Measurements from ENCODE around the gene GPR45. TPM values are rescaled to one million over a fixed set of nuclear protein-coding genes. Genes with fewer than 3 reads are reported as not detected.

The GPR45 gene
- total RNA-seq (not detected in 2 replicates), polyA plus RNA-seq (not detected in 2 replicates), polyA minus RNA-seq (not detected in 2 replicates), Bru-seq, nascent RNA (not detected), BruChase-seq, experiment 1, labeled RNA remaining after a 6-hour chase (not detected), BruChase-seq, experiment 2, labeled RNA remaining after a 2-hour chase (not detected)
- not detected in 2 replicates for polyA plus RNA-seq (2011; cell fraction: cytosol; rRNA removed)
- not detected in 2 replicates for polyA plus RNA-seq (2011; cell fraction: nucleus; rRNA removed)
- polyA plus RNA-seq (2012), result not detected in 2 replicates
- polyA minus RNA-seq (2011; cell fraction: cytosol; rRNA and poly(A)+ RNA removed), result not detected
- not detected in 2 replicates for polyA minus RNA-seq (2011; cell fraction: nucleus; rRNA and poly(A)+ RNA removed)
- long read RNA-seq, result 0 reads

DNA sequence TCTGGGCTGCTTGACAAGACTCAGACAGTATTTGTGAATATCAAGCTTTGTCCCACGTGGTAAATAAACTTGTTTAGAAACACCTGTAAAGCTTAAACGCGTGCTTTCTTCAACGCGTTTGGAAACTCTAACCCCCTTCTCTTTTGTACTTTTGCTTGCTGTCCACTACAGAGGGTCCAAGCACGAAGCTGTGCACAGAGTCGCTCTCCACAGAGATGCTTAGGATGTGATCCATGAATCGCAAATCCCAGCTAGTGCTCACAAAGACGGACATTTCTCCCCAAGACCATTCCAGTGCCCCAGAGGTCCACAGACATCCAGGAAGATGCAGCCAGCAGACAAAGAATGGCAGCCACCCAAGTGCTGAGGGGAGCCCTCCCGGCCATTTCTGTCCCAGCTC lies at the start of gene GPR45:
Gene GPR45 (plus strand): TSS at position 301 of the 400 bp plus-strand sequence. CDS start 116 bp downstream, outside the sequence.
- FAIRE-seq (no peak), DNase-seq (ENCODE audit: low read depth, low spot score) (no peak)
- Histone ChIP-seq H3K4me3 (replicated peaks in 1 of 3; ENCODE audit: insufficient read depth in 1 of 3, low read depth in 1 of 3, low read length in 3 of 3) (no peak within 1 kb of the TSS), H3K4me1 (ENCODE audit: control insufficient read depth, extremely low read depth, insufficient read depth, low read length) (no peaks in the 10 kb centered on the region), H3K9ac (replicated peaks; ENCODE audit: extremely low read depth, insufficient read depth, low read length) (no peak within 1 kb of the TSS), H3K9me1 (replicated peaks; ENCODE audit: control insufficient read depth, extremely low read depth, insufficient read depth, low read length) (no peaks in the 10 kb centered on the region), H4K20me1 (replicated peaks; ENCODE audit: control insufficient read depth, extremely low read depth, insufficient read depth, low read length) (no peaks in the 10 kb centered on the region), H3K27ac (ENCODE audit: insufficient read depth, low read depth, low read length) (no peak within 1 kb of the TSS), H3K9me3 (replicated peaks; ENCODE audit: control insufficient read depth, insufficient read depth, low read length) (no peaks in the 10 kb centered on the region), H2AFZ (ENCODE audit: low read depth, low read length) (no peak within 1 kb of the TSS), H3K36me3 (ENCODE audit: control insufficient read depth in 2 of 2, extremely low read depth in 1 of 2, insufficient read depth in 2 of 2, low read length in 2 of 2) (no peaks in the 10 kb centered on the region), H3K79me2 (ENCODE audit: control insufficient read depth, insufficient read depth, low read length) (no peaks in the 10 kb centered on the region), H3K4me2 (ENCODE audit: insufficient read depth, low read length) (no peak within 1 kb of the TSS), H3K27me3 (ENCODE audit: control insufficient read depth in 2 of 2, insufficient read depth in 2 of 2, low read length in 2 of 2) (peaks cover 2 to 7% of the 10 kb centered on the region in 2 experiments)
- POLR2A ChIA-PET, result no interaction called here
- TF ChIP-seq POLR2AphosphoS5 (IDR thresholded peaks at IDR 0.05; ENCODE audit: insufficient read depth, low read depth, low read length) (no peak), EZH2 (IDR thresholded peaks at IDR 0.05; ENCODE audit: borderline replicate concordance, low read depth, low read length, severe bottlenecking) (no peak), POLR2A (IDR thresholded peaks at IDR 0.05; ENCODE audit: low read depth, low read length) (no peak), FOS (IDR thresholded peaks at IDR 0.05; ENCODE audit: borderline replicate concordance, insufficient read depth, low read length) (no peak), JUN (IDR thresholded peaks at IDR 0.05; ENCODE audit: borderline replicate concordance, insufficient read depth, insufficient read length, low read depth) (no peak), CTCF (IDR thresholded peaks at IDR 0.05; ENCODE audit: extremely low read depth in 1 of 2, insufficient read depth in 1 of 2, low read depth in 1 of 2, low read length in 2 of 2) (no peak), GATA2 (IDR thresholded peaks at IDR 0.05; ENCODE audit: insufficient read depth, insufficient read length, low read depth, low read length) (no peak), MYC (IDR thresholded peaks at IDR 0.05; ENCODE audit: low read depth, low read length) (no peak)
- TF ChIP-seq, protein P1, sequence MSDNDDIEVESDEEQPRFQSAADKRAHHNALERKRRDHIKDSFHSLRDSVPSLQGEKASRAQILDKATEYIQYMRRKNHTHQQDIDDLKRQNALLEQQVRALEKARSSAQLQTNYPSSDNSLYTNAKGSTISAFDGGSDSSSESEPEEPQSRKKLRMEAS (IDR thresholded peaks at IDR 0.05; ENCODE audit: insufficient read depth, insufficient read length), result no peak
- dilution Hi-C loops (cut with MboI; ENCODE audit: extremely low pct_ligation_motif_present, low sequenced_read_pairs) (no loop called here), intact Hi-C loops (cut with micrococcal nuclease) (no loop called here)
- BruUV-seq (replicated peaks), result no TSS peak
- CTCF ChIA-PET, result interaction anchor here (1.0 to 7.6 kb wide), 2 partner anchors 53 to 125 kb away, joined by 3 to 225 read pairs; no protein-coding TSS in a partner anchor

All from endothelial cell of umbilical vein (primary cell).